GM18519 (cell line): ENCODE measurements around the gene PSMC6.
"Not testable (repeated sequence)": the region's sequence is repeated elsewhere in the genome, so short reads cannot be mapped to it uniquely, and the experiment has no call there.

Source experiments
- ATAC-seq: cut with Tn5 transposase; IDR thresholded peaks from one replicate; pipeline ENCODE4 v1.9.1; 2021; ENCODE audit warnings: mild to moderate bottlenecking, moderate library complexity; ENCODE audit not compliant: unreplicated experiment, low FRiP score

The PSMC6 gene

GRCh38 chr14:52711666-52712065, 4.7 kb downstream of the PSMC6 start:
- ATAC-seq, result no peak

- ATAC-seq, result no peak
These were observed 9.2 kb downstream of the PSMC6 start for GRCh38 chr14:52716155-52716554.

- no peak for ATAC-seq
These were observed 16.7 kb downstream of the PSMC6 start for GRCh38 chr14:52723514-52724359.

GRCh38 chr14:52724360-52724644, 17.3 kb downstream of the PSMC6 start:
- ATAC-seq, result no peak

- not testable (repeated sequence) for ATAC-seq
These were observed 20.5 kb downstream of the PSMC6 start for GRCh38 chr14:52727509-52727908.

- ATAC-seq, result not testable (repeated sequence)
These were observed 22.0 kb downstream of the PSMC6 start for GRCh38 chr14:52729035-52729434.

- ATAC-seq, result no peak
These were observed 22.6 kb downstream of the PSMC6 start for GRCh38 chr14:52729585-52729924.

- peak; percentile 82 for ATAC-seq
These were observed 23.1 kb downstream of the PSMC6 start, which contains the start of gene STYX for GRCh38 chr14:52729925-52730708. TSS of gene STYX (plus strand) at chr14:52730166. CDS start at chr14:52730475, 309 bp downstream.

- no peak for ATAC-seq
These were observed 23.7 kb downstream of the PSMC6 start for GRCh38 chr14:52730709-52731111.

GRCh38 chr14:52733824-52734223, 26.8 kb downstream of the PSMC6 start:
- ATAC-seq, result no peak

- no peak for ATAC-seq
These were observed 29.0 kb downstream of the PSMC6 start for GRCh38 chr14:52735921-52736489.

GRCh38 chr14:52738409-52738808, 31.4 kb downstream of the PSMC6 start:
- no peak for ATAC-seq

- no peak for ATAC-seq
These were observed 33.8 kb downstream of the PSMC6 start for GRCh38 chr14:52740751-52741150.

GRCh38 chr14:52741865-52742264, 34.9 kb downstream of the PSMC6 start:
- peak; percentile 28 for ATAC-seq

- no peak for ATAC-seq
These were observed 41.8 kb downstream of the PSMC6 start for GRCh38 chr14:52748647-52749292.

GRCh38 chr14:52755607-52756316, 48.8 kb downstream of the PSMC6 start:
- ATAC-seq, result no peak

- no peak for ATAC-seq
These were observed 52.1 kb downstream of the PSMC6 start for GRCh38 chr14:52759145-52759544.

- not testable (repeated sequence) for ATAC-seq
These were observed 55.9 kb downstream of the PSMC6 start for GRCh38 chr14:52762923-52763322.

- no peak for ATAC-seq
These were observed 60.2 kb downstream of the PSMC6 start for GRCh38 chr14:52767058-52767833.

GRCh38 chr14:52769887-52770286, 62.9 kb downstream of the PSMC6 start:
- no peak for ATAC-seq
